GM06990 (cell line): ENCODE measurements around the gene RBM10.
A peak's percentile ranks its signal among the peaks of the same experiment; 100 is the strongest.
"Not testable (repeated sequence)": the region's sequence is repeated elsewhere in the genome, so short reads cannot be mapped to it uniquely, and the experiment has no call there.

Experiments used
- DNase-seq: peaks from one replicate; pipeline ENCODE4 v3.0.0-alpha.2; 2011; ENCODE audit not compliant: insufficient read length; ENCODE audit errors: extremely low read depth
- H3K27me3 ChIP-seq: replicated peaks from 2 replicates; pipeline ENCODE4 v1.6.0; 2011; ENCODE audit warnings: low read length; ENCODE audit not compliant: control insufficient read depth, insufficient read depth
- H3K36me3 ChIP-seq: 2 replicates; pipeline ENCODE4 v1.5.1; 2011; ENCODE audit warnings: low read length; ENCODE audit not compliant: control insufficient read depth, insufficient read depth
- H3K4me3 ChIP-seq: replicated peaks from 2 replicates; pipeline ENCODE4 v1.5.1; 2011; ENCODE audit warnings: low read depth, mild to moderate bottlenecking, control low read depth, low read length
- TF ChIP-seq, protein P1 (sequence below): IDR thresholded peaks from 2 replicates; pipeline ENCODE4 v1.5.1; 2011; ENCODE audit warnings: low read length, control low read depth, mild to moderate bottlenecking, inconsistent platforms; ENCODE audit not compliant: insufficient read depth, poor library complexity, severe bottlenecking

The RBM10 gene

GRCh38 chrX:47112316-47112954 lies 32.6 kb upstream of the RBM10 start:
- Histone ChIP-seq H3K27me3 (no peaks in the 10 kb centered on the region; the same call in 1 of the 2 replicates), H3K36me3 (no peaks in the 10 kb centered on the region), H3K4me3 (no peak overlapping the region)
- DNase-seq = no peak
- TF ChIP-seq, protein P1, sequence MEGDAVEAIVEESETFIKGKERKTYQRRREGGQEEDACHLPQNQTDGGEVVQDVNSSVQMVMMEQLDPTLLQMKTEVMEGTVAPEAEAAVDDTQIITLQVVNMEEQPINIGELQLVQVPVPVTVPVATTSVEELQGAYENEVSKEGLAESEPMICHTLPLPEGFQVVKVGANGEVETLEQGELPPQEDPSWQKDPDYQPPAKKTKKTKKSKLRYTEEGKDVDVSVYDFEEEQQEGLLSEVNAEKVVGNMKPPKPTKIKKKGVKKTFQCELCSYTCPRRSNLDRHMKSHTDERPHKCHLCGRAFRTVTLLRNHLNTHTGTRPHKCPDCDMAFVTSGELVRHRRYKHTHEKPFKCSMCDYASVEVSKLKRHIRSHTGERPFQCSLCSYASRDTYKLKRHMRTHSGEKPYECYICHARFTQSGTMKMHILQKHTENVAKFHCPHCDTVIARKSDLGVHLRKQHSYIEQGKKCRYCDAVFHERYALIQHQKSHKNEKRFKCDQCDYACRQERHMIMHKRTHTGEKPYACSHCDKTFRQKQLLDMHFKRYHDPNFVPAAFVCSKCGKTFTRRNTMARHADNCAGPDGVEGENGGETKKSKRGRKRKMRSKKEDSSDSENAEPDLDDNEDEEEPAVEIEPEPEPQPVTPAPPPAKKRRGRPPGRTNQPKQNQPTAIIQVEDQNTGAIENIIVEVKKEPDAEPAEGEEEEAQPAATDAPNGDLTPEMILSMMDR = no peak

DNA sequence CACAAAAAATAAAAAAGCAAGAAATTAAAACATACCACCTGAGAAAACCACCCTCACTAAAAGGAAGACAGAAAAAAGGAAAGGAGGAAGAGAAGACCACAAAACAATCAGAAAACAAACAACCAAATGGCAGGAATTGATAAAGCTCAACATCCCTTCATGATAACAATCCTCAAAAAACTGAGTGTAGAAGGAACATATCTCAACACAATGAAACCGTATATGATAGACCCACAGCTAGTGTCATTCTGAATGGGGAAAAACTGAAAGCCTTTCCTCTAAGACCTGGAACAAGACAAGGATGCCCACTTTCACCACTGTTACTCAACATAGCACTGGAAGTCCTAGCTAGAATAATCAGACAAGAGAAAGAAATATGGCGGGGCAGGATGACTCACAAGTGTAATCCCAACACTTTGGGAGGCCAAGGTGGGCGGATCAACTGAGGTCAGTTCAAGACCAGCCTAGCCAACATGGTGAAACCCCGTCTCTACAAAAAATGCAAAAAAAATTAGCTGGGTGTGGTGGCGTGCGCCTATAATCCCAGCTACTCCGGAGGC lies 28.4 kb upstream of the RBM10 start:
- H3K27me3 ChIP-seq, H3K36me3 ChIP-seq, DNase-seq, H3K4me3 ChIP-seq: not testable (repeated sequence)

DNA sequence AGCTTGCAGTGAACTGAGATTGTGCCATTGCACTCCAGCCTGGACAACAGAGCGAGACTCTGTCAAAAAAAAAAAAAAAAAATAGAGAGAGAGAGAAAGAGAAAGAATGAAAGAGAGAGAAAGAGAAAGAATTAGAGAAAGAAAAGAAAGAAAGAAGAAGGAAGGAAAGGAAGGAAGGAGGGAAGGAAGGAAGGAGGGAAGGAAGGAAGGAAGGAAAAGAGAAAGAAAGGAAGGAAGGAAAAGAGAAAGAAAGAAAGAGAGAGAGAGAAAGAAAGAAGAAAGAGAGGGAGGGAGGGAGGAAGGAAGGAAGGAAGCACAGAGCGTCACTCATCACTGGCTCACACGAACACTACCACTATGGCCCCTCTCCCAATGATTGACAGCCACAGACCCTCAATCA lies 20.6 kb upstream of the RBM10 start:
- not testable (repeated sequence) for H3K4me3 ChIP-seq, H3K36me3 ChIP-seq, DNase-seq, H3K27me3 ChIP-seq

DNA sequence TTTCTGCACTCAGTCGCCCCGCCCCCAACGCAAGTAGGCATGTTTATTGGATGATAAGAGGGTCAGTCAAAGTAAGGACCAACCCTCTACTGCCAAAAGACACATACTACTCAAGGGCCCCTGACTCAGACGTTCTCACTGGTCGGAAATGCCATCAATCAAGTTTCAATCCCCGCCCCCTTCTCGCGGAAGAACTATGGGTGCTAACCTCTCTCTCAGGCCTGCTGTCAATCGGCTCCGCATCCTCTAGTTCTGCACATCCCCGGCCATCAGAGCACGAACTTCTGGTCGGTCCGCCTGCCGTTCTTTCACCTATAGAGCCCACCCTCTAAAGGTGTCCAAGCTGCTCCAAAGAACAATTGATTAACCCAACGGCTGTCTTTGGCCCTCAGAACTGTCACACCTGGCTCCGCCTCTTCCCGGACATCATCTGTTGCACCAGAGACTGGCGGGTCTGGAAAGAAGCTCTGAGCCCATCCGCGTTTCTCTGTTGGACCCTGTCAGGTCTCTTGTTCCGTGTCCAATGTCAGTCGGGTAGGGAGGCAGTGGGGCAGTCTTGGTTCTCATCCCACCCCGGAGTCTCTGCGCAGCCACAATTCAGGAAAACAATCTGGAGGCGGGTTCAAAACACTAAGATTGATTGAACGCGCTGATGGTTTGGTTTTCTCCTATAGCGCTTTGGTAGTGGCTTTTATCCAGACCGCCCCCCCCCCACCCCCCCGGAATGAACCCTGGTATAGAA lies 15.7 kb upstream of the RBM10 start:
- Histone ChIP-seq H3K27me3 (no peaks in the 10 kb centered on the region), H3K4me3 (peak overlapping the region; percentile 63), H3K36me3 (no peaks in the 10 kb centered on the region)
- TF ChIP-seq, protein P1 = no peak
- peak; percentile 85 for DNase-seq

- peak overlapping the region; percentile 63 for H3K4me3 ChIP-seq
- H3K27me3 ChIP-seq = no peaks in the 10 kb centered on the region
- TF ChIP-seq, protein P1 = no peak
- no peaks in the 10 kb centered on the region for H3K36me3 ChIP-seq
- DNase-seq = no peak
Measured at GRCh38 chrX:47129899-47130358, 15.1 kb upstream of the RBM10 start.

- no peak for DNase-seq
- Histone ChIP-seq H3K27me3 (no peaks in the 10 kb centered on the region), H3K4me3 (no peak overlapping the region), H3K36me3 (no peaks in the 10 kb centered on the region)
- TF ChIP-seq, protein P1 = no peak
Measured at GRCh38 chrX:47133493-47133892, 11.5 kb upstream of the RBM10 start.

DNA sequence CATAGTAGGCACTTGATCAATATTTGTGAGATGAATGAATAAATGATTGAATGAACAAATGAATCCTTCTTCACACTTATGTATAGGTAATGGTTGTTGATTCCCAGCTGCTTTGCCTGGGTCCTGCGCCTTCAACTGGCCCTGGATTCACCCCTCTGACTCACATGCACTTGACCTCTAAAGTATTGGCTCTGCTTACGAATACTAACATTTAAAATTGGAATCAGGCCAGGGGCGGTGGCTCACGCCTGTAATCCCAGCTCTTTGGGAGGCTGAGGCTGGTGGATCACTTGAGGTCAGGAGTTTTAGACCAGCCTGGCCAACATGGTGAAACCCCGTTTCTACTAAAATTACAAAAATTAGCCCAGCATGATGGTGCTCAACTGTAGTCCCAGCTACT lies 9.4 kb upstream of the RBM10 start:
- H3K4me3 ChIP-seq, H3K27me3 ChIP-seq, H3K36me3 ChIP-seq, DNase-seq: not testable (repeated sequence)
